Activated naive CD4-positive, alpha-beta T cell treated with anti-CD3 and anti-CD28 coated beads for 36 hours (primary cell): ENCODE measurements around the gene ORC2. TPM values are rescaled to one million over a fixed set of nuclear protein-coding genes. Genes with fewer than 3 reads are reported as not detected.
"Not testable (repeated sequence)": the region's sequence is repeated elsewhere in the genome, so short reads cannot be mapped to it uniquely, and the experiment has no call there.

Experiments
- CTCF ChIA-PET: fragments of 350-600 bp; sonication (Branson Sonifier 250); formaldehyde crosslinking; loops from one replicate; lab custom pipeline; 2021; ENCODE audit warnings: antibody characterized with exemption; lab: Charles Lee
- DNase-seq: peaks from one replicate; pipeline ENCODE4 v3.0.0-alpha.2; 2020
- H3K27ac Mint-ChIP-seq: one replicate; pipeline ENCODE4 v1.8.0; 2021; ENCODE audit warnings: mild to moderate bottlenecking, mixed read lengths
- H3K27me3 Mint-ChIP-seq: one replicate; pipeline ENCODE4 v1.8.0; 2021; ENCODE audit warnings: low read depth, mixed read lengths
- H3K36me3 Mint-ChIP-seq: one replicate; pipeline ENCODE4 v1.8.0; 2021; ENCODE audit warnings: low read depth, mixed read lengths
- H3K4me1 Mint-ChIP-seq: one replicate; pipeline ENCODE4 v1.8.0; 2021; ENCODE audit warnings: low read depth, mixed read lengths
- H3K4me3 Mint-ChIP-seq: one replicate; pipeline ENCODE4 v1.8.0; 2021; ENCODE audit warnings: mild to moderate bottlenecking, moderate library complexity, mixed read lengths
- H3K9me3 Mint-ChIP-seq: one replicate; pipeline ENCODE4 v1.8.0; 2021; ENCODE audit warnings: mixed read lengths
- intact Hi-C: fragments of 100-400 bp; cut with micrococcal nuclease; formaldehyde crosslinking; loops from one replicate; pipeline ENCODE4 v1.15.1; 2023
- total RNA-seq, 2 experiments: library from RNA; stranded (reverse); gene quantifications; one replicate each; pipeline ENCODE4 v1.2.3, GENCODE V29; 2021

ORC2 gene
- total RNA-seq, 2 experiments from 2014 or later = 53.7 to 56.8 TPM

DNA sequence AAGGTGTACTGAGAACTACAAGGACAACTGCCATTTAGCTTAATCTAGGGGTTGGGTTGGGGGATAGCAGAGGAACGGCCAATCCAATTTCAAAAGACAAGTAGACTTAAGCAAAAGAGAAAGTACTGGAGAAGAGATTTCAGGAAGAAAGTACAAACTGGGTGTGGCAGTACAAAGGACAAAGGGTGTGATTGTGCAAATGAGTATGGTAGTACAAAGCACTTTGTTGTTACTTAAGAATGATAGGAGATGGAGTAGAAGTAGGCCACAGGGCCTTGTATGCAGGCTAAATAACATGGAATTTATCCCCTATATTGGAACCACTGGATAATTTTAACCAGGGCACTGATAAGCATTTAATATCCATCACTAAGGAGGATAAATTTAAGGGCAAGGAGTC, 4.7 kb upstream of the ORC2 start:
- CTCF ChIA-PET = interaction anchor here (0.8 kb wide), 1 partner anchor 147 kb away, joined by 3 read pairs; no protein-coding TSS in a partner anchor
- Mint-ChIP-seq H3K4me1 (peaks cover 37% of the 10 kb centered on the region), H3K27me3 (no peaks in the 10 kb centered on the region), H3K36me3 (no peaks in the 10 kb centered on the region), H3K27ac (no peak overlapping the region), H3K4me3 (no peak overlapping the region), H3K9me3 (no peaks in the 10 kb centered on the region)
- no peak for DNase-seq
- intact Hi-C loops = no loop called here

DNA sequence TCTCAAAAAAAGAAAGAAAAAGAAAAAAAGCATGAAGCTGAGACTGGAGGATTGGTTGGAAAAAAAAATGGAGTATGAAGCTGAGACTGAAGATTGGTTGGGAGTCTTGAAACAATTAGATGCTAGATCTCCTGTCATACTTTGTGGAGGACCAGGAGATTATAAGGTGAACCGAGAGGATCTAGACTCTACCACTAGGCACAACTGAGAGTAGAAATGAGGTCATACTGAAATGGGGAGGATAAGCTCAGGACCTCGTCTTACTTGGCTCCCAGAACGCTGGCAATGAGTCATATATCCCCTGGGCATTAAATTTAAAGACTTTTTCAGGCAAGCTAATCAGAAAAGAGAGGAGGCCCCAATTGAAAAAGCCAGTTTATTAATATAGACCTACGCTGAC, 3.3 kb upstream of the ORC2 start:
- no peak overlapping the region for H3K27ac Mint-ChIP-seq
- intact Hi-C loops = no loop called here
- H3K9me3 Mint-ChIP-seq = no peaks in the 10 kb centered on the region
- no peaks in the 10 kb centered on the region for H3K27me3 Mint-ChIP-seq
- H3K4me1 Mint-ChIP-seq = peaks cover 45% of the 10 kb centered on the region
- H3K4me3 Mint-ChIP-seq = no peak overlapping the region
- no peak for DNase-seq
- CTCF ChIA-PET = interaction anchor here (0.5 to 5.9 kb wide), 4 partner anchors 9 to 265 kb away, joined by 3 to 53 read pairs (median 4); no protein-coding TSS in a partner anchor
- H3K36me3 Mint-ChIP-seq = no peaks in the 10 kb centered on the region

DNA sequence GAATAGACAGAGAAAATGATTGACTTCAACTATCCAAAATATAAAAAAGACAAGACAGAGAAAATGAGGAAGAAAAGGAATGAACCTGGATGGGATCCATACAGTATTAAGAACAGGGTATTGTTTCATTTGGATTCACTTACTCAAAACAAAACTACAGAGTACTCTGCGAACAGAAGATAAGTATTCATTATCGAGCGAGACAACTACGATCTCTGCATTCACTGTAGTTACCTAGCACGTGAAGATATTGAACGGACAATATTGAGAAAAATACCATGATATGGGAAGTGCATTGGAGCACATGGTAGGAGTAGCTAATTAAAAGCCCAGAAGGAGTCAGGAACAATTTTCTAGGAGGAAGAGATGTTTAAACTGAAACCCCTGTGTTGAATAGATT, 1.0 kb upstream of the ORC2 start:
- DNase-seq = no peak
- Mint-ChIP-seq H3K4me3 (peak overlapping the region; percentile 88), H3K27ac (peak overlapping the region; percentile 82), H3K36me3 (peaks cover 6% of the 10 kb centered on the region), H3K27me3 (no peaks in the 10 kb centered on the region), H3K9me3 (no peaks in the 10 kb centered on the region), H3K4me1 (peaks cover 56% of the 10 kb centered on the region)
- CTCF ChIA-PET = interaction anchor here (0.7 to 5.9 kb wide), 6 partner anchors 75 to 268 kb away, joined by 3 to 53 read pairs (median 4); partner anchors contain the start of genes CASP10, NIF3L1 and PPIL3
- intact Hi-C loops = loop anchor here (5.0 kb wide), 2 partner anchors 437 to 678 kb away; partner anchors contain the start of genes SGO2 and TMEM237

DNA sequence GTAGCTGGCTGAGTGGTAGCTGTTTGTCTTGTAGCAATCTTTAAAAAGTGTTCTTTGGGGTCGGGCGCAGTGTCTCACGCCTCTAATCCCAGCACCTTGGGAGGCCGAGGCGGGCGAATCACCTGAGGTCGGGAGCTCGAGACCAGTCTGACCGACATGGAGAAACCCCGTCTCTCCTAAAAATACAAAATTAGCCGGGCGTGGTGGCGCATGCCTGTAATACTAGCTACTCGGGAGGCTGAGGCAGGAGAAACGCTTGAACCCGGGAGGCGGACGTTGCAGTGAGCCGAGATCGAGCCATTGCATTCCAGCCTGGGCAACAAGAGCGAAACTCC, 425 bp upstream of the ORC2 start:
- Mint-ChIP-seq H3K4me1 (peaks cover 57% of the 10 kb centered on the region), H3K4me3 (peak overlapping the region; percentile 88), H3K36me3 (peaks cover 11% of the 10 kb centered on the region), H3K27ac (peak overlapping the region; percentile 94)
- H3K9me3 Mint-ChIP-seq, DNase-seq, H3K27me3 Mint-ChIP-seq: not testable (repeated sequence)
- intact Hi-C loops = loop anchor here (1.0 to 5.0 kb wide), 13 partner anchors 20 to 678 kb away; partner anchors contain the start of genes BZW1, NIF3L1, PPIL3 and SGO2
- CTCF ChIA-PET = interaction anchor here (0.7 to 5.9 kb wide), 12 partner anchors 11 to 219 kb away, joined by 3 to 53 read pairs (median 4); partner anchors contain the start of genes CASP10, NIF3L1 and PPIL3

DNA sequence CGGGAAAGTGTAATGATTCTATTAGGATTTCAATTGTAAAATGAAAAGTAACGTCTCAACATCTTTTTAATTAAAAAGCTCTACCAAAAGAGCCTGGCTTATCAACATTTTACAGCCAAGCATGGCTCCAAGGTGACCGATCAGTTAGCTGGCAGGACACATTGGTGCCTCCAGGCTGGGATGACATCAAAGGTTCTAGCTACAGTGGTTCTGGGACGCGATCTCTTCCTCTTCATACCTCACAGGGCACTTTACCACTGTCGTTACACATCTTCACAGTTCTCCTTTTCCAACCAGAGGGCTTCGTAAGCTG, 693 bp downstream of the ORC2 start:
- peak overlapping the region; percentile 94 for H3K27ac Mint-ChIP-seq
- peaks cover 51% of the 10 kb centered on the region for H3K4me1 Mint-ChIP-seq
- no peak for DNase-seq
- intact Hi-C loops = loop anchor here (1.0 to 5.0 kb wide), 13 partner anchors 18 to 680 kb away; partner anchors contain the start of genes BZW1, NIF3L1, PPIL3 and SGO2
- CTCF ChIA-PET = interaction anchor here (0.9 to 5.9 kb wide), 9 partner anchors 14 to 215 kb away, joined by 3 to 53 read pairs (median 5); no protein-coding TSS in a partner anchor
- peaks cover 16% of the 10 kb centered on the region for H3K36me3 Mint-ChIP-seq
- peak overlapping the region; percentile 88 for H3K4me3 Mint-ChIP-seq
- H3K9me3 Mint-ChIP-seq = no peaks in the 10 kb centered on the region
- no peaks in the 10 kb centered on the region for H3K27me3 Mint-ChIP-seq

DNA sequence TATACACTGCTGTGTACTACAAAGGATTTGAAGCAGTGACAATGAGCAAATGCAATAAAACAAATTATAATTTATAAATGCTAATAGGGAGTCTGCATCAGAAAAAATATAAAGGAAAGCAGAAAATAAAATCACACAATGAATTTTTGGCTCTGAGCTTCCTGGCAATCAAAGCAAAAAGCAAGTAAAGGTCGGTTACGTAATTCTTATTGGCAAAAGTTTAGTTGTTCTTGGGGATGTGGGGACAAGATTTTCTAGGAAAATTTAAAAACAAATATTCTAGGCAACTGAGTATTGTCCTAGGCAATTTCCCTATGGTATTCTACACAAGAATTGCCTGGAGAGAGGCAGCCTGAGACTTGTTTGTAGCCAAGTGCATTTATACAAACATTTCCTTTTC, 1.8 kb downstream of the ORC2 start:
- Mint-ChIP-seq H3K27me3 (no peaks in the 10 kb centered on the region), H3K27ac (no peak overlapping the region), H3K4me1 (peaks cover 50% of the 10 kb centered on the region), H3K9me3 (no peaks in the 10 kb centered on the region), H3K4me3 (no peak overlapping the region), H3K36me3 (peaks cover 17% of the 10 kb centered on the region)
- no peak for DNase-seq
- intact Hi-C loops = loop anchor here (2.0 to 5.0 kb wide), 3 partner anchors 99 to 681 kb away; partner anchors contain the start of genes SGO2 and TMEM237
- CTCF ChIA-PET = interaction anchor here (5.9 kb wide), 1 partner anchor 108 kb away, joined by 53 read pairs; no protein-coding TSS in a partner anchor

DNA sequence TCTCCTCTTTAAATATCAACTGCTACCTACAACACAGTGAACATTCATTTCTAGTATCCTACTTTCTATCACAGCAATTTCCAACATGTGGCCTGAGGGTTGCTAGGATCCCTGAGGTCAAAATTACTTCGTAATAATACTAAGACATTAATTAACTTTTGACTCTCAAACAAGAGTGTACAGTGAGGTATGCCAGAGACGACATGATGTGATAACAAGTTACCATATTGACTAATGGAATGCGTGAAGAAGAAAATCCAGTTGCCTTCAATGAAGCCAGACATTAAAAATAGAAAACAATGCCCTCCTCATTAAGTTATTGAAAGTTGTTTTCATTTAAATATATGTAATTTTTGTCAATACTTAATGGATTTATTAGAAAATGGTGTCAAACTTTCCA, 13.1 kb downstream of the ORC2 start:
- CTCF ChIA-PET = interaction anchor here (0.6 kb wide), 2 partner anchors 104 to 373 kb away, joined by 3 read pairs; no protein-coding TSS in a partner anchor
- Mint-ChIP-seq H3K27me3 (no peaks in the 10 kb centered on the region), H3K4me1 (peaks cover 3% of the 10 kb centered on the region), H3K36me3 (peaks cover 21% of the 10 kb centered on the region), H3K9me3 (no peaks in the 10 kb centered on the region), H3K27ac (no peak overlapping the region), H3K4me3 (no peak overlapping the region)
- no peak for DNase-seq
- intact Hi-C loops = no loop called here

DNA sequence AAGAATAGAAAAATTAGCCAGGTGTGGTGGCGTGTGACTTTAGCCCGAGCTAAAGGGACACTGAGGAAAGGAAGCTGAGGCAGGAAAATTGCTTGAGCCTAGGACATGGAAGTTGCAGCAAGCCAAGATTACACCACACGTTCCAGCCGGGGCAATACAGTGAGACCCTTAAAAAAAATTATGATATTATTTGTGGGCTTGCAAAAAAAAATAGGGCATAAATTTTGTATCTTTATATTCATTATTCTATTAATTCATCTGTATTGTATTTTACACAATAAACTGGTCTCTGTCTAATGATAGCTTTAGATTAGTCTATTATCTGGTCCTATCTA, 18.1 kb downstream of the ORC2 start:
- no peak for DNase-seq
- Mint-ChIP-seq H3K4me1 (peaks cover 24% of the 10 kb centered on the region), H3K9me3 (no peaks in the 10 kb centered on the region), H3K36me3 (peaks cover 35% of the 10 kb centered on the region), H3K4me3 (no peak overlapping the region), H3K27me3 (no peaks in the 10 kb centered on the region), H3K27ac (no peak overlapping the region)
- CTCF ChIA-PET = interaction anchor here (0.7 to 1.7 kb wide), 9 partner anchors 12 to 238 kb away, joined by 3 to 9 read pairs (median 4); partner anchors contain the start of genes CASP10 and ORC2
- intact Hi-C loops = loop anchor here (2.0 kb wide), 1 partner anchor 15 kb away; no protein-coding TSS in a partner anchor

DNA sequence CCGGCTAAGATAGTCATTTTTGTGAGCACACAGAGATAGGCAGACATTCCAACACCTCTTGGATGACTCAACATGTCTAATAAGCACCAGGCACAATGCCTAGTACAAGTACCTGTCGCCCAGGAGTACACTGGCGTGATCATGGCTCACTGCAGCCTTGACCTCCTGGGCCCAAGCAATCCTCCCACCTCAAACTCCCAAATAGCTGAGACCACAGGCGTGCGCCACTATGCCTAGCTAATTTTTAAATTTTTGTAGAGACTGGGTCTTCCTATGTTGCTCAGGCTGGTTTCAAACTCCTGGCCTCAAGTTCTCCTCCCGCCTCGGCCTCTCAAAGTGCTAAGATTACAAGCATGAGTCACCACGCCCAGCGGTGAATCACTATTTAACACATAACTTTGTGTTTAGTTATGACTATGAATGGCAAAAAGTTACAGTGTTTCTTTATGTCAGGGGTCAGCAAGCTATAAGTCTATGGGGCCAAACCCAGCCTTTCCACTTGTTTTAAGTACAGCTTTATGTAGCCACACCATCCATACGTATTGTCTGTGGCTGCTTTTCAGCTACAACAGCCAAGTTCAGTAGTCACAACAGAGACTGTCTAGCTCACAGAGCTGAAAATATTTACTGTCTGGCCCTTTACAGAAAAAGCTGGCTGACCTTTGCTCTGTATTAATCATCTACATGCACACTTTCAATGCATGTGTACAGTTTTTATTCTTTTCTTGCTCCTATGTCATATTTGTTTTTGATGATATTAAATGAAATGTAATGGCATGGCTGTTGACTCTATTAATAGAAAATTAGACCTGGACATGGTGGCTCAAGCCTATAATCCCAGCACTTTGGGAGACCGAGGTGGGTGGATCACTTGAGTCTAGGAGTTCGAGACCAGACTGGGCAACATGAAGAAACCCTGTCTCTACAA, 18.7 kb downstream of the ORC2 start:
- CTCF ChIA-PET = interaction anchor here (0.9 to 1.7 kb wide), 7 partner anchors 16 to 231 kb away, joined by 3 to 9 read pairs (median 4); partner anchors contain the start of gene ORC2
- no peaks in the 10 kb centered on the region for H3K27me3 Mint-ChIP-seq
- H3K4me3 Mint-ChIP-seq = no peak overlapping the region
- H3K4me1 Mint-ChIP-seq = peaks cover 24% of the 10 kb centered on the region
- intact Hi-C loops = loop anchor here (1.0 to 2.0 kb wide), 2 partner anchors 14 to 19 kb away; partner anchors contain the start of gene ORC2
- peaks cover 33% of the 10 kb centered on the region for H3K36me3 Mint-ChIP-seq
- no peaks in the 10 kb centered on the region for H3K9me3 Mint-ChIP-seq
- DNase-seq = peak; percentile 86
- H3K27ac Mint-ChIP-seq = peak overlapping the region; percentile 63

DNA sequence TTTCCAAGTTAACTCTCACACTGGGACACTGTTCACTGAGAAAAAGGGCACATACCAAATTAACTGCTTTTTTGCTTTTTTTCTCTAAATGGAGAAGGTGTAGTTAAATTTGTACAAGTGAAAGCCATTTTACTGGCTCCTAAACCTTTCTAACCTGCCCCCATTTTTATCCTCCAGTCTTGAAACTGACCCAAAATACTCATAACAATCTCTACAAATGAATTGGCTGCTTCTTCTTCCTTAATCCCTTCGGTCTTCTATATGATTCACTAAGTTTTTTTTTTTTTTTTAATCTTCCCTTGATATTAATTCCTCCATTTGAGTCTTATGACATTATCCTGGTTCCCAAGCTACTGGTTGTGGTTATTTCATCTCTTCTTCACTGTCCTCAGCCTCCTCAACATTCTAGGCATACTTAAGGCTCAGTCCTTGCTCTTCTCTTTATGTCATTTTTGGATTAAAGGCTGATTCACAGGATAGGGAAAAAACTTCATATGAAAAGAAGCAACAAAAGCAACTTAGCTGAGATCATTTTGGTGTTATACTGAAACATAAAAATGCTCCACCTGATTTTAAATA, 19.8 kb downstream of the ORC2 start:
- H3K27me3 Mint-ChIP-seq = no peaks in the 10 kb centered on the region
- DNase-seq = no peak
- CTCF ChIA-PET = interaction anchor here (1.7 kb wide), 1 partner anchor 126 kb away, joined by 9 read pairs; no protein-coding TSS in a partner anchor
- H3K9me3 Mint-ChIP-seq = no peaks in the 10 kb centered on the region
- peaks cover 24% of the 10 kb centered on the region for H3K4me1 Mint-ChIP-seq
- H3K36me3 Mint-ChIP-seq = peaks cover 32% of the 10 kb centered on the region
- intact Hi-C loops = loop anchor here (1.0 to 2.0 kb wide), 2 partner anchors 13 to 20 kb away; partner anchors contain the start of gene ORC2
- H3K4me3 Mint-ChIP-seq = no peak overlapping the region
- H3K27ac Mint-ChIP-seq = peak overlapping the region; percentile 3

DNA sequence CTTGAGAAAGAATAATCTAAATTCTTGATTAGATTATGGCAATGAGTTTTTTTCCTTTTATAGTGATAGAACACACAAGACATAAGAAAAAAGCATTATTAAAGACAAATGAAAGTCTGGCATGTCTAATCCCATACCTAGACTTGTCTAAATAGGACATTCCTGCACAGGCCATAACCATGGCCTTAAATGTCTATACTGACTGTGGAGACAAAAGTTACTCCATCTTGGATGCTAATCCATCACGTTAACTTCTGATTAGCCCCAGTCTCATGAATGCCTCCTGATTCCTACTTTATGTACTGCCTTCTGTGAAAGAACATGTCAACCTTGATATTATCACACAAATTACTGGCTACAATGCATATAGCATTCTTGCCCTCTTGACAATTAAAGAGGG, 23.6 kb downstream of the ORC2 start:
- H3K9me3 Mint-ChIP-seq = no peaks in the 10 kb centered on the region
- DNase-seq = no peak
- CTCF ChIA-PET = interaction anchor here (1.0 kb wide), 1 partner anchor 129 kb away, joined by 3 read pairs; no protein-coding TSS in a partner anchor
- intact Hi-C loops = no loop called here
- H3K27me3 Mint-ChIP-seq = no peaks in the 10 kb centered on the region
- no peak overlapping the region for H3K27ac Mint-ChIP-seq
- H3K4me1 Mint-ChIP-seq = peaks cover 16% of the 10 kb centered on the region
- no peak overlapping the region for H3K4me3 Mint-ChIP-seq
- peaks cover 22% of the 10 kb centered on the region for H3K36me3 Mint-ChIP-seq
